ENCODE measurements around the gene ZMIZ2.

The ZMIZ2 gene

GRCh38 chr7:44756904-44757303 lies 8.3 kb downstream of the ZMIZ2 start:
- no peak for DNase-seq

GRCh38 chr7:44757311-44757710 lies 8.7 kb downstream of the ZMIZ2 start:
- DNase-seq: no peak

GRCh38 chr7:44757739-44758138 lies 9.1 kb downstream of the ZMIZ2 start:
- no peak for DNase-seq

GRCh38 chr7:44759246-44759645 lies 10.6 kb downstream of the ZMIZ2 start:
- DNase-seq: no peak

- DNase-seq: no peak
Observed at GRCh38 chr7:44760034-44760580, 11.5 kb downstream of the ZMIZ2 start.

- DNase-seq: no peak
Observed at GRCh38 chr7:44761207-44762161, 12.8 kb downstream of the ZMIZ2 start.

- no peak for DNase-seq
Observed at GRCh38 chr7:44762300-44762699, 13.7 kb downstream of the ZMIZ2 start.

GRCh38 chr7:44762726-44763522 lies 14.3 kb downstream of the ZMIZ2 start:
- no peak for DNase-seq

GRCh38 chr7:44764081-44764480 lies 15.4 kb downstream of the ZMIZ2 start:
- DNase-seq: no peak

- DNase-seq: no peak
Observed at GRCh38 chr7:44764665-44765578, 16.3 kb downstream of the ZMIZ2 start.

- DNase-seq: no peak
Observed at GRCh38 chr7:44765579-44766415, 17.1 kb downstream of the ZMIZ2 start.

GRCh38 chr7:44766416-44766801 lies 17.8 kb downstream of the ZMIZ2 start:
- no peak for DNase-seq

- no peak for DNase-seq
Observed at GRCh38 chr7:44767134-44767911, 18.7 kb downstream of the ZMIZ2 start.

GRCh38 chr7:44767912-44768627 lies 19.4 kb downstream of the ZMIZ2 start:
- no peak for DNase-seq

GRCh38 chr7:44768628-44769371 lies 20.2 kb downstream of the ZMIZ2 start:
- DNase-seq: no peak

- no peak for DNase-seq
Observed at GRCh38 chr7:44769376-44769775, 20.7 kb downstream of the ZMIZ2 start.

- DNase-seq: no peak
Observed at GRCh38 chr7:44769776-44770294, 21.2 kb downstream of the ZMIZ2 start.

- DNase-seq: no peak
Observed at GRCh38 chr7:44771358-44771757, 22.7 kb downstream of the ZMIZ2 start.

GRCh38 chr7:44772440-44772839 lies 23.8 kb downstream of the ZMIZ2 start:
- DNase-seq: no peak

Data from effector CD8-positive, alpha-beta T cell (primary cell).